Nephron (organoid): ENCODE results near the gene ACAP2.
"Not testable (repeated sequence)": the region's sequence is repeated elsewhere in the genome, so short reads cannot be mapped to it uniquely, and the experiment has no call there.

ENCODE experiments used
- H3K27ac Mint-ChIP-seq, 3 experiments: 2 replicates each; pipeline ENCODE4 v1.8.0; 2020; ENCODE audit warnings: mixed read lengths in 3 of 3, mild to moderate bottlenecking in 2 of 3, moderate library complexity in 1 of 3
- H3K27me3 Mint-ChIP-seq: 2 replicates; pipeline ENCODE4 v1.8.0; 2021; ENCODE audit warnings: low read depth, mild to moderate bottlenecking, moderate library complexity, mixed read lengths
- H3K36me3 Mint-ChIP-seq: 2 replicates; pipeline ENCODE4 v1.8.0; 2020; ENCODE audit warnings: low read depth, mixed read lengths
- H3K4me1 Mint-ChIP-seq: 2 replicates; pipeline ENCODE4 v1.8.0; 2020; ENCODE audit warnings: mixed read lengths
- H3K4me3 Mint-ChIP-seq, 3 experiments: 2 replicates each; pipeline ENCODE4 v1.8.0; 2020; ENCODE audit warnings: mild to moderate bottlenecking in 3 of 3, mixed read lengths in 3 of 3, moderate library complexity in 2 of 3
- H3K9me3 Mint-ChIP-seq: 2 replicates; pipeline ENCODE4 v1.8.0; 2020; ENCODE audit warnings: mixed read lengths
- CTCF ChIP-seq, 3 experiments: fragments of 200-600 bp; sonication (generic); IDR thresholded peaks; one replicate each; pipeline ENCODE4 v1.5.0; 2021; ENCODE audit warnings: antibody characterized with exemption in 3 of 3; ENCODE audit not compliant: unreplicated experiment in 3 of 3

Gene ACAP2

DNA sequence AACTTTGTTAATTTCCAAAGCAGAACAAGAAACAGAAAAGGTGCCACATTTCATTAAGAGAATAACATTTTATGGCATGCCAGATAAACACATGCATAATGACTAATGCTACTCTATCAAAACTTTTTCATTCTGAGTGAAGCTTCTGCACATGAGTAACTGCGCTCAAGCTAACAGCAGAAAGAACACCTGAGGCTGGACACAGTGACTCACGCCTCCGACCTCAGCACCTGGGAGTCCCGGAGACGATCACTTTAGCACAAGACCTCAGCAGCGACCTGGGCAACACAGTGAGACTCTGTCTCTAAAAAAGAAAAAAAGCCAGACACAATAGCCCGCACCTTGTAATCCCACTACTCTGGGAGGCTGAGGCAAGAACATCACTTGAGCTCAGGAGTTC lies 70.6 kb downstream of the ACAP2 start:
- Mint-ChIP-seq H3K4me3 (no peak overlapping the region), H3K27me3 (no peaks in the 10 kb centered on the region), H3K27ac (no peak overlapping the region), H3K9me3 (no peaks in the 10 kb centered on the region), H3K36me3 (peaks cover 28% of the 10 kb centered on the region), H3K4me1 (no peaks in the 10 kb centered on the region)
- no peak for TF ChIP-seq CTCF (IDR thresholded peaks at IDR 0.05; ENCODE audit: unreplicated experiment in 3 of 3)

DNA sequence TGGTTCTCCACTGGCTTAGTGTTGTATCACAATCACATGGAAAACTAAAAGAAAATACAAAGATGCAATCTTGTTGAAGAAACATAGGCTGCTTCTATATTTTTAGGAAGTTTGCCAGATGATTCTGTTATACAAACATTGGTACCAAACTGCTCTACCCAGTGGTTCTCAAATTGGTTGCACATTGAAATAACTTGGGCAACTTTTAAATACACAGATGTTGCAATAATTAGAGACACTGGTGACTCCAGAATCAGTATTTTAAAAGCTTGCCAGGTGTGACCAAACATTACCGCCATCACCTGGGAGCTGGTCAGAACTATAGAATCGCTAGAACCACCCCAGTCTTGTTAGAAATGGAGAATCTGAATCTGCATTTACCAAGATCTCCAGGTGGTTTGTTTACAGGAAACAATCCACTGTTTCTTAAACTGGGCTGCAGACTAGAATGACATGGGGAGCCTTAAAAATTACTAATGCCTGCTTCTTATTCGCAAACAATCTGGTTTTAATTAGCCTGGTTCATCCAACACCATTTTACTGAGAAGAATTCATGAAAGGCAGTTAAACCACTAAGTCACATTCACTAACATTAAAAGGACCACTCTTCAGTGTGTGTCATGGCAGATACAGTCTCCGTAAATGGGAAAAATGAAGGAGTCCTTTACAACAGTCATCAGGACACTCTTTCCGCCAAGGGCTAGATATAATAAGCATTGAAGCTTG lies 76.5 kb downstream of the ACAP2 start:
- Mint-ChIP-seq H3K4me3 (no peak overlapping the region), H3K27ac (no peak overlapping the region), H3K9me3 (peaks cover 17% of the 10 kb centered on the region), H3K27me3 (no peaks in the 10 kb centered on the region), H3K36me3 (peaks cover 66% of the 10 kb centered on the region), H3K4me1 (no peaks in the 10 kb centered on the region)
- no peak for TF ChIP-seq CTCF (IDR thresholded peaks at IDR 0.05; ENCODE audit: unreplicated experiment in 3 of 3)

DNA sequence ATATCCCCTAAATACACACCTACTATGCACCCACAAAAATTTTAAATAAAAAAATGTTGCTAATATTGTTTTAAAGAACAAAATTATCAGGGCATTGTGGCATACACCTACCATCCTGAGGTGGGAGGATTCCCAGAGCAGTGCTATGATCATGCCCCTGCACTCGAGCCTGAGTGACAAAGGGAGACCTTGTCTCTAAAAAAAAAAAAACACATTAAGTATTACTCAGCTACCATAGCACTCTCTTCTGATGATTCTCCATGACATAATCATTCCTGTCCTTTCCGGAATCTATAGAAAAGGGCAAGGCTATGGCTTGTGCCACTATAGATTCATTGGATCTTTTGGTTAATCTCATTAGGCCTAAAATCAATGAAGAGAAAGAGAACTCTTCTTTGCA lies 77.4 kb downstream of the ACAP2 start:
- Mint-ChIP-seq H3K27me3 (no peaks in the 10 kb centered on the region), H3K27ac (no peak overlapping the region), H3K4me3 (no peak overlapping the region), H3K9me3 (peaks cover 17% of the 10 kb centered on the region), H3K4me1 (no peaks in the 10 kb centered on the region), H3K36me3 (peaks cover 64% of the 10 kb centered on the region)
- TF ChIP-seq CTCF (IDR thresholded peaks at IDR 0.05; ENCODE audit: unreplicated experiment in 3 of 3): no peak

DNA sequence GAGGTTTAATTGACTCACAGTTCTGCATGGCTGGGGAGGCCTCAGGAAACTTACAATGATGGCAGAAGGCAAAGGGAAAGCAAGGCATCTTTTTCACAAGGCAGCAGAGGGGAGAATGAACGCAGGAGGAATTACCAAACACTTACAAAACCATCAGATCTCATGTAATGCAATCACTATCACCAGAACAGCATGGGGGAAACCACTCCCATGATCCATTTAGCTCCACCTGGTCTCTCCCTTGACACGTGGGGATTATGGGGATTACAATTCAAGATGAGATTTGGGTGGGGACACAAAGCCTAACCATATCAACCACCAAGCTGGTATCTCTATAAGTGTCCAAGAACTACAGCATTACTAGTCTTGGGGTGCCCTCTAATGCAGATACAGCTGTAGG lies 85.0 kb downstream of the ACAP2 start:
- not testable (repeated sequence) for H3K27me3 Mint-ChIP-seq, H3K27ac Mint-ChIP-seq, H3K9me3 Mint-ChIP-seq, H3K4me1 Mint-ChIP-seq, H3K4me3 Mint-ChIP-seq
- H3K36me3 Mint-ChIP-seq: peaks cover 42% of the 10 kb centered on the region

GRCh38 chr3:195356151-195357086 lies 86.4 kb downstream of the ACAP2 start:
- Mint-ChIP-seq H3K27me3 (no peaks in the 10 kb centered on the region), H3K4me1 (no peaks in the 10 kb centered on the region), H3K27ac (no peak overlapping the region), H3K9me3 (no peaks in the 10 kb centered on the region), H3K36me3 (peaks cover 31% of the 10 kb centered on the region), H3K4me3 (no peak overlapping the region)
- no peak for TF ChIP-seq CTCF (IDR thresholded peaks at IDR 0.05; ENCODE audit: unreplicated experiment in 3 of 3)

GRCh38 chr3:195354009-195354408 lies 88.8 kb downstream of the ACAP2 start:
- not testable (repeated sequence) for H3K4me1 Mint-ChIP-seq, H3K27ac Mint-ChIP-seq, H3K9me3 Mint-ChIP-seq, H3K27me3 Mint-ChIP-seq, H3K4me3 Mint-ChIP-seq
- peaks cover 22% of the 10 kb centered on the region for H3K36me3 Mint-ChIP-seq
